ENCODE data around the gene TTLL10. TPM values are rescaled to one million over a fixed set of nuclear protein-coding genes. Genes with fewer than 3 reads are reported as not detected.
A peak's percentile ranks its signal among the peaks of the same experiment; 100 is the strongest.

The TTLL10 gene
- total and polyA plus RNA-seq, 2 experiments from 2014 or later, result 0.45 TPM; not detected in 1

- no peak overlapping the region for H3K4me3 Mint-ChIP-seq
These were observed 25.6 kb upstream of the TTLL10 start for GRCh38 chr1:1148061-1148460.

GRCh38 chr1:1148569-1148968 is 25.1 kb upstream of the TTLL10 start:
- H3K27ac ChIP-seq (ENCODE audit: low read depth), result no peak overlapping the region
- H3K27me3 Mint-ChIP-seq (ENCODE audit: insufficient read depth, low read depth, poor library complexity), result peaks cover 18% of the 10 kb centered on the region
- H3K4me3 ChIP-seq, result no peak overlapping the region
- TF ChIP-seq EZH2phosphoT487 (IDR thresholded peaks at IDR 0.05; ENCODE audit: unreplicated experiment), result no peak
- no peak for TF ChIP-seq JUNB (IDR thresholded peaks at IDR 0.05; ENCODE audit: unreplicated experiment)
- no peak for TF ChIP-seq ETS1 (IDR thresholded peaks at IDR 0.05)
- TF ChIP-seq EZH2 (IDR thresholded peaks at IDR 0.05; ENCODE audit: low read depth, unreplicated experiment), result no peak
- TF ChIP-seq ZNF114 (CRISPR knock-in tag; IDR thresholded peaks at IDR 0.05), result no peak
- TF ChIP-seq REST (IDR thresholded peaks at IDR 0.05; ENCODE audit: unreplicated experiment), result no peak
- no peak for TF ChIP-seq NANOG (IDR thresholded peaks at IDR 0.05; ENCODE audit: borderline replicate concordance)
- no peak for TF ChIP-seq CTCF (conservative IDR thresholded peaks at IDR 0.05; ENCODE audit: low read depth in 2 of 2)

More at GRCh38 chr1:1148061-1148460, 25.6 kb upstream of the TTLL10 start:
- Histone ChIP-seq H3K4me1 (ENCODE audit: insufficient read depth) (no peaks in the 10 kb centered on the region), H3K4me3 (no peak overlapping the region), H2AFZ (no peak overlapping the region), H3K79me2 (replicated peaks; ENCODE audit: insufficient read depth) (no peaks in the 10 kb centered on the region), H3K4me2 (no peak overlapping the region), H4K20me1 (replicated peaks; ENCODE audit: insufficient read depth) (no peaks in the 10 kb centered on the region), H3K36me3 (ENCODE audit: insufficient read depth) (no peaks in the 10 kb centered on the region; the same call in 1 of the 2 replicates), H3F3A (replicated peaks; ENCODE audit: low read depth) (0 out of 2 replicates have a peak, but pooled peaks cover 5% of the 10 kb centered on the region), H3K27me3 (ENCODE audit: insufficient read depth) (no peaks in the 10 kb centered on the region), H3K27ac (ENCODE audit: low read depth) (no peak overlapping the region), H3K9me2 (ENCODE audit: insufficient read depth) (no peaks in the 10 kb centered on the region)
- DNase-seq (ENCODE audit: low spot score), result no peak
- Mint-ChIP-seq H3K4me1 (no peaks in the 10 kb centered on the region; the same call in 2 of the 3 replicates), H3K36me3 (ENCODE audit: low read depth) (peaks cover 10% of the 10 kb centered on the region), H3K27ac (no peak overlapping the region), H3K27me3 (ENCODE audit: insufficient read depth, low read depth, poor library complexity) (peaks cover 17% of the 10 kb centered on the region), H3K9me3 (peaks cover 13% of the 10 kb centered on the region)
- TF ChIP-seq CTCF (conservative IDR thresholded peaks at IDR 0.05; ENCODE audit: low read depth in 2 of 2) (no peak), POLR2AphosphoS5 (IDR thresholded peaks at IDR 0.05; ENCODE audit: low read depth) (no peak), EZH2 (IDR thresholded peaks at IDR 0.05; ENCODE audit: low read depth, unreplicated experiment) (no peak), ZNF331 (CRISPR knock-in tag; IDR thresholded peaks at IDR 0.05; ENCODE audit: low read depth) (no peak)
- no peak for ATAC-seq

More at GRCh38 chr1:1148569-1148968, 25.1 kb upstream of the TTLL10 start:
- Mint-ChIP-seq H3K36me3 (ENCODE audit: low read depth) (peaks cover 15% of the 10 kb centered on the region), H3K27ac (no peak overlapping the region), H3K9me3 (peaks cover 18% of the 10 kb centered on the region), H3K4me3 (no peak overlapping the region), H3K4me1 (no peaks in the 10 kb centered on the region; the same call in 2 of the 3 replicates)
- Histone ChIP-seq H4K20me1 (replicated peaks; ENCODE audit: insufficient read depth) (no peaks in the 10 kb centered on the region), H3K9me2 (ENCODE audit: insufficient read depth) (no peaks in the 10 kb centered on the region), H3K4me2 (no peak overlapping the region), H3K27me3 (ENCODE audit: insufficient read depth) (no peaks in the 10 kb centered on the region), H3F3A (replicated peaks; ENCODE audit: low read depth) (0 out of 2 replicates have a peak, but pooled peaks cover 5% of the 10 kb centered on the region), H3K79me2 (replicated peaks; ENCODE audit: insufficient read depth) (no peaks in the 10 kb centered on the region), H3K36me3 (ENCODE audit: insufficient read depth) (no peaks in the 10 kb centered on the region; the same call in 1 of the 2 replicates), H3K4me1 (ENCODE audit: insufficient read depth) (no peaks in the 10 kb centered on the region), H2AFZ (no peak overlapping the region)
- DNase-seq (ENCODE audit: low spot score) (no peak), ATAC-seq (peak; percentile 8)

All from GM23338 (cell line).